Measurements from ENCODE around the gene LCLAT1.

- TF ChIP-seq CTCF (IDR thresholded peaks at IDR 0.05) (no peak), CBX8 (IDR thresholded peaks at IDR 0.05) (no peak), FOSB (CRISPR knock-in tag; IDR thresholded peaks at IDR 0.05) (no peak), ATOH8 (CRISPR knock-in tag; IDR thresholded peaks at IDR 0.05; ENCODE audit: low read depth) (no peak), MAFK (IDR thresholded peaks at IDR 0.05; ENCODE audit: partially characterized antibody) (no peak), CHD4 (IDR thresholded peaks at IDR 0.05; ENCODE audit: borderline replicate concordance) (no peak), REST (IDR thresholded peaks at IDR 0.05) (no peak), KDM1A (IDR thresholded peaks at IDR 0.05; ENCODE audit: low read depth) (no peak), MAX (IDR thresholded peaks at IDR 0.05) (no peak), POLR2A (IDR thresholded peaks at IDR 0.05; ENCODE audit: low read length) (no peak), HDAC2 (IDR thresholded peaks at IDR 0.05) (no peak), EP300 (IDR thresholded peaks at IDR 0.05) (no peak), RNF2 (IDR thresholded peaks at IDR 0.05; ENCODE audit: borderline replicate concordance, low read depth) (no peak)
Measured at GRCh38 chr2:30611583-30611982, 164.5 kb downstream of the LCLAT1 start.
